ENCODE results near the gene EFNA3.

- TF ChIP-seq EZH2 (IDR thresholded peaks at IDR 0.05; ENCODE audit: insufficient read depth, poor library complexity, severe bottlenecking) (peak; percentile 37), EZH2phosphoT487 (IDR thresholded peaks at IDR 0.05; ENCODE audit: insufficient read depth, low read depth) (no peak)
These were observed 4.5 kb downstream of the EFNA3 start for GRCh38 chr1:155083052-155083541.

Data from GM23248 (cell line).